CD4-positive, CD25-positive, alpha-beta regulatory T cell (primary cell): ENCODE data around the gene CDK16. TPM values are rescaled to one million over a fixed set of nuclear protein-coding genes. Genes with fewer than 3 reads are reported as not detected.

ENCODE experiments used
- ATAC-seq, 2 donors: fragments of 150-1000 bp; cut with Tn5 transposase; one replicate each; pipeline ENCODE4 v1.10.0; 2021; ENCODE audit warnings: low read depth in 2 of 2, moderate number of reproducible peaks in 2 of 2, moderate library complexity in 1 of 2
- DNase-seq, 3 donors: peaks; one replicate each; pipeline versions ENCODE4 v3.0.0 to v3.0.0-alpha.2; 2012 to 2022; ENCODE audit warnings: mixed read lengths in 1 of 3
- H3K27ac ChIP-seq: one replicate; pipeline ENCODE4 v1.7.0; 2013; ENCODE audit warnings: mild to moderate bottlenecking, low read length; ENCODE audit not compliant: insufficient read depth, poor library complexity, severe bottlenecking
- H3K27me3 ChIP-seq: one replicate; pipeline ENCODE4 v1.7.0; 2013; ENCODE audit warnings: low read length; ENCODE audit not compliant: control insufficient read depth, insufficient read depth
- H3K36me3 ChIP-seq: one replicate; pipeline ENCODE4 v1.7.0; 2013; ENCODE audit warnings: mild to moderate bottlenecking, low read length, moderate library complexity; ENCODE audit not compliant: control insufficient read depth, insufficient read depth
- H3K4me1 ChIP-seq: 2 replicates; pipeline ENCODE4 v1.7.0; 2013; ENCODE audit warnings: mild to moderate bottlenecking, low read length; ENCODE audit not compliant: insufficient read depth, control insufficient read depth, poor library complexity, severe bottlenecking
- H3K4me3 ChIP-seq: one replicate; pipeline ENCODE4 v1.7.0; 2013; ENCODE audit warnings: low read depth, mild to moderate bottlenecking, low read length, moderate library complexity
- H3K9me3 ChIP-seq, 2 experiments: 1 replicate in 1 of 2; 2 replicates in 1 of 2; pipeline ENCODE4 v1.7.0; 2013; ENCODE audit warnings: low read length in 2 of 2, mild to moderate bottlenecking in 1 of 2, moderate library complexity in 1 of 2; ENCODE audit not compliant: control insufficient read depth in 2 of 2
- H3K27ac Mint-ChIP-seq, 3 donors: one replicate each; pipeline ENCODE4 v1.8.0; 2020 to 2022; ENCODE audit warnings: mild to moderate bottlenecking in 3 of 3, mixed read lengths in 3 of 3, moderate library complexity in 2 of 3
- H3K27me3 Mint-ChIP-seq: one replicate; pipeline ENCODE4 v1.8.0; 2022; ENCODE audit warnings: mild to moderate bottlenecking, mixed read lengths
- H3K36me3 Mint-ChIP-seq: one replicate; pipeline ENCODE4 v1.8.0; 2020; ENCODE audit warnings: mixed read lengths
- H3K4me1 Mint-ChIP-seq, 4 donors: one replicate each; pipeline ENCODE4 v1.8.0; 2020 to 2022; ENCODE audit warnings: mixed read lengths in 4 of 4, mild to moderate bottlenecking in 1 of 4
- H3K4me3 Mint-ChIP-seq, 4 donors: one replicate each; pipeline ENCODE4 v1.8.0; 2020 to 2022; ENCODE audit warnings: mild to moderate bottlenecking in 4 of 4, mixed read lengths in 4 of 4, moderate library complexity in 3 of 4
- H3K9me3 Mint-ChIP-seq, 7 donors: one replicate each; pipeline ENCODE4 v1.8.0; 2020 to 2022; ENCODE audit warnings: mixed read lengths in 7 of 7, mild to moderate bottlenecking in 3 of 7, moderate library complexity in 2 of 7
- polyA plus RNA-seq, 4 donors: library from polyadenylated mRNA; unstranded; fragments of 300-500 nt; fragmentation: Illumina TruSeq; gene quantifications; one replicate each; pipeline ENCODE4 v1.2.3, GENCODE V29; 2021
- total RNA-seq: library from RNA; stranded (reverse); gene quantifications from one replicate; pipeline ENCODE4 v1.2.3, GENCODE V29; 2022

Gene CDK16
- total and polyA plus RNA-seq, 5 donors from 2014 or later = 3.9 to 186 (median 8.7) TPM

DNA sequence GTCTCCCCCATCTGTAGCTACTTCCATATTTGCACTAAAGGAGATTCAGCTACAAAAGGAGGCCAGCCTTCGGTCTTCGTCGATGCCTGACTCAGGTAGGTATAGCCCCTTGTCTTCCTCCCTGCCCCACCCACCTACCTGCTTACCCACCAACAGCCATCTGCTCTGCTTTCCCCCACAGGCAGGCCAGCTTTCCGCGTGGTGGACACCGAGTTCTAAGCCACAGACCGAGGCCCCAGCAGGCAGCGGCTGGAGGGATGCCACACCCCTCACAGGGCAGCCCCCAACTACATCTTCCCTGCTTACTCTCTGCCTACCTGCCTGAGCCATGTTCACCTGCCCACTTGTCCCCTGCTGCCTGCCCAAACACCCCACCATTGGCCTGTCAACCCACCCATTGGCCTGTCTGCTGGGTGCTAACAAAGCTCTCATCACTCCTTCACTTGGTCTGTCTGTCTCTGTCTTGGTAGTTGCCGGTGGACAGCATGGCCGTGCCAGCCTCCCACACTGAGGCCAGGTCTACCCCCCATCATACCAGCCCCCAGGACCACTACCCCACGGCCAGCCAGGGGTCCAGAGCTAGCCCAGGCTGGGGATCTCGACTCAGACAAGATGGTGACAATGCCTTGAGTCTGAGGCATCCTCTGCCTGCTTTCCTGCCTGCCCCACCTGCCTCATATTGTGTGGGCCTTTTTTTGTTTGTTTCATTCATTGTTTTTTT is 10.2 kb downstream of the CDK16 start:
- Mint-ChIP-seq H3K27ac (peak overlapping the region in 1 of 3 donors; percentile 64), H3K9me3 (peaks cover 0 to 1% (median 0%) of the 10 kb centered on the region in 7 donors), H3K27me3 (no peaks in the 10 kb centered on the region), H3K4me3 (peak overlapping the region in 1 of 4 donors; percentile 51), H3K36me3 (peaks cover 54% of the 10 kb centered on the region), H3K4me1 (peaks cover 0 to 21% (median 3%) of the 10 kb centered on the region in 4 donors)
- no peak for DNase-seq
- Histone ChIP-seq H3K4me3 (no peak overlapping the region), H3K27ac (no peak overlapping the region), H3K9me3 (no peaks in the 10 kb centered on the region), H3K27me3 (no peaks in the 10 kb centered on the region), H3K4me1 (peaks cover 6% of the 10 kb centered on the region), H3K36me3 (peaks cover 35% of the 10 kb centered on the region)
- ATAC-seq = no peak

DNA sequence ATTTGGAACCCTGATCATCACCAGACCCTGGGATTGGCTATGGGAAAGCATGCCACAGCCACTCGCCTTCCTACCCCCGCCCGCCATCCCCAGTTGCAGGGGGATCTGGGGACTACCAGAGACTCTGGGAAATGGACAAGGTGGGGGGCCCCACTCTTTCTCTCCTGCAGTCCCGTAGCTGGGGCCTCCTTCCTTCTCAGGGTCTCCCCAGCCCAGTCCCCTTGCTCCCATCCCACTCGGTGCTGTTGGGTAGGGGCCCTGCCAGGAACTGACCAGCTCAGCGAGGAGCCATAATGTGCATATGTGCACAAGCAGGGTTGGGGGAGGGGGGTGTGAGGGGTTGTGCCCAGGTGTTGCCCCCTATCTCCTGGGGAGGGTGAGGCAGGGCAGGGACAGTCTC is 10.9 kb downstream of the CDK16 start:
- Mint-ChIP-seq H3K9me3 (peaks cover 0 to 1% (median 0%) of the 10 kb centered on the region in 7 donors), H3K27me3 (no peaks in the 10 kb centered on the region), H3K4me3 (no peak overlapping the region), H3K4me1 (peaks cover 0 to 23% (median 3%) of the 10 kb centered on the region in 4 donors), H3K36me3 (peaks cover 48% of the 10 kb centered on the region), H3K27ac (peak overlapping the region in 1 of 3 donors; percentile 87)
- Histone ChIP-seq H3K4me1 (peaks cover 11% of the 10 kb centered on the region), H3K36me3 (peaks cover 28% of the 10 kb centered on the region), H3K27me3 (no peaks in the 10 kb centered on the region), H3K27ac (no peak overlapping the region), H3K9me3 (no peaks in the 10 kb centered on the region), H3K4me3 (no peak overlapping the region)
- DNase-seq (no peak), ATAC-seq (no peak)

DNA sequence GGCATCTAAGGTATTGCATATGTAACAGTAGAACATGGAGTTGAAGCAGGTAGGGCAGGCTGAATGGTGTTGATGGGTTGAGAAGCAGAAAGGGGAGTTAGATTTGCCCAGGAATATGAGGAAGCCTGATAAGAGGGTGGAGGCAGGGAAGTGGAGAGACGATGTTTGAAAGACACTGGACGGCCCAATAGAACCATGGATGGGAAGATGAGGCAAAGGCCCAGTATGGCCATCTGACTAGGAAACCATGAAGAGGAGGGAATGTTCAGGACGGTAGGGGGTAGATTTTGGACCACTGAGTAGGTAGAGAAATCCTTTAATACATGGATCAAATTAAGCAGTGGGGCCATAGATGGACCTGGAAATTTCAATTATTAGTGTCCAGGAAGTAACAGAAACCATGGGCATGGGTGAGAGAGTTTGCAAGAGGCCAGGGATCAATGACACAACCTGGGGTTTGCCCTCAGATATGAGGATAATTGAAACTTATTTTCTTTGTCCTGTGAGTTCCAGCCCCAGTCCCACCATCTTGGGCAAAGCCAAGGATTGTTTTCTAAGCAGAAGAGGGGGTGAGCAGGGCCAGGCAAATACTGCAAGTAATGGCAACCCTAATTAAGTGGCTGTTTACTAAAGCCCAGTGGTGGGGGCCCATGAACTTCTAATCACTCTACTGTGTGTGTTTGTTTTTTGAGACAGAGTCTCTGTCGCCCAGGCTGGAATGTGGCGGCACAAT is 11.8 kb downstream of the CDK16 start:
- Histone ChIP-seq H3K27me3 (no peaks in the 10 kb centered on the region), H3K4me1 (peaks cover 19% of the 10 kb centered on the region), H3K4me3 (no peak overlapping the region), H3K36me3 (peaks cover 19% of the 10 kb centered on the region), H3K27ac (no peak overlapping the region), H3K9me3 (no peaks in the 10 kb centered on the region)
- Mint-ChIP-seq H3K4me3 (peak overlapping the region in 2 of 4 donors; percentile 29 to 61), H3K4me1 (peaks cover 0 to 28% (median 6%) of the 10 kb centered on the region in 4 donors), H3K9me3 (peaks cover 0 to 1% (median 0%) of the 10 kb centered on the region in 7 donors), H3K27me3 (no peaks in the 10 kb centered on the region), H3K27ac (peak overlapping the region in 2 of 3 donors; percentile 9 to 51), H3K36me3 (peaks cover 39% of the 10 kb centered on the region)
- no peak for ATAC-seq
- DNase-seq = no peak

DNA sequence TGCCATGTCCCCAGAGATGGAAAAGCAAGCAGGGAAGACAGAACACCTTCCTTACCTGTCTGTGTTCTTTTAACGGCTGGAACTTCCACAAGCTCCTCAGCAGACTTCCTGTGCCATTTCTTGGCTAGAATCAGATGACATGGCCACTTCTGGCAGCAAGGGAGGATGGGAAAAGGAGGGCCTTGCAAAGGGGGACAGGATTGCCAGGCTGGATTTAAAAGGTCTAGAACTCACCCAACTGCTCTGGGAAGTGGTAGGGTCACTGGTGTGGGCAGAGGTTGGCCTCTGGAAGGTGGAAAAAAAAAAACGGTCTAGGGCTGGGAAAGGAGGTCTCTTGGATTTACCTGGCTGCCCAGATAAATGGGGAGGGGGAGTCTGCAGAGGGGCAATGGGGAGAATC is 12.7 kb downstream of the CDK16 start:
- H3K4me3 ChIP-seq = no peak overlapping the region
- H3K27ac ChIP-seq = no peak overlapping the region
- peak overlapping the region in 3 of 4 donors; percentile 22 to 90 (median 24) for H3K4me3 Mint-ChIP-seq

DNA sequence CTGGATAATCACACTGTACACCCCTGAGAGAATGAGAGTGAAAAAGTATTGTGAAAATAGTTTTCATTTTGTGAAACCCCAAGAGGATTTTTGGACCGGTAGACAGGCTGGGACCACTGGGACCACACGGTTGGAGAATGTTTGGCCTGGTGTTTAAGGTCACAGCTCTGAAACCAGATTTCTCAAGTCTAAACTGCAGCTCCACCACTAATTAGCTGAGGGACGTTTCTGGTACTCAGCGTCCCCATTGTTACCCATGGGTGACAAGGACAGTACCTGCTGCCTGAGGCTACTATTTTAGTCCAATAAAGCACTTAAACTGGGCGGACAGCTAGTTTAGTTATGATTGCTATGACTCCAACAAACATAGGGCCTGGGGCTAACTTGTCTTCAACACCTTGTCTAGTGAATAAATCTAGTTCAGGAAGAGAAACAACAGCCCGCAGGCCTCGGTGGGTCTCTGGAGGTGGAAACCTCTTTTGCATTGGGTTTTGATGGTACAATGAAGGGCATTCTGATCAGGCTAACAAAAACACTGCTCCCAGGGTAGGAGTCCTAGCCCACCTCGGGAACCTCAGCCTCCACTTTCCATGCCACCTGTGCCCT is 13.8 kb downstream of the CDK16 start:
- no peaks in the 10 kb centered on the region for H3K27me3 Mint-ChIP-seq
- H3K4me3 Mint-ChIP-seq = peak overlapping the region; percentile 90 to 99 (median 96)
- peaks cover 19% of the 10 kb centered on the region for H3K4me1 ChIP-seq
- no peak for ATAC-seq
- no peaks in the 10 kb centered on the region for H3K9me3 ChIP-seq
- H3K36me3 ChIP-seq = peaks cover 4% of the 10 kb centered on the region
- H3K4me3 ChIP-seq = peak overlapping the region; percentile 52
- no peaks in the 10 kb centered on the region for H3K27me3 ChIP-seq
- peaks cover 0 to 1% (median 0%) of the 10 kb centered on the region in 7 donors for H3K9me3 Mint-ChIP-seq
- DNase-seq = no peak
- peak overlapping the region; percentile 98 for H3K27ac ChIP-seq
- peak overlapping the region; percentile 99 to 100 (median 100) for H3K27ac Mint-ChIP-seq
- H3K36me3 Mint-ChIP-seq = peaks cover 25% of the 10 kb centered on the region
- H3K4me1 Mint-ChIP-seq = peaks cover 0 to 46% (median 18%) of the 10 kb centered on the region in 4 donors

More for the DNA sequence above, 12.7 kb downstream of the CDK16 start:
- peaks cover 19% of the 10 kb centered on the region for H3K4me1 ChIP-seq
- Mint-ChIP-seq H3K27ac (peak overlapping the region; percentile 64 to 100 (median 99)), H3K9me3 (peaks cover 0 to 1% (median 0%) of the 10 kb centered on the region in 7 donors), H3K4me1 (peaks cover 0 to 37% (median 13%) of the 10 kb centered on the region in 4 donors), H3K36me3 (peaks cover 33% of the 10 kb centered on the region), H3K27me3 (no peaks in the 10 kb centered on the region)
- ATAC-seq (no peak), DNase-seq (no peak)
- H3K27me3 ChIP-seq = no peaks in the 10 kb centered on the region
- peaks cover 10% of the 10 kb centered on the region for H3K36me3 ChIP-seq
- no peaks in the 10 kb centered on the region for H3K9me3 ChIP-seq

DNA sequence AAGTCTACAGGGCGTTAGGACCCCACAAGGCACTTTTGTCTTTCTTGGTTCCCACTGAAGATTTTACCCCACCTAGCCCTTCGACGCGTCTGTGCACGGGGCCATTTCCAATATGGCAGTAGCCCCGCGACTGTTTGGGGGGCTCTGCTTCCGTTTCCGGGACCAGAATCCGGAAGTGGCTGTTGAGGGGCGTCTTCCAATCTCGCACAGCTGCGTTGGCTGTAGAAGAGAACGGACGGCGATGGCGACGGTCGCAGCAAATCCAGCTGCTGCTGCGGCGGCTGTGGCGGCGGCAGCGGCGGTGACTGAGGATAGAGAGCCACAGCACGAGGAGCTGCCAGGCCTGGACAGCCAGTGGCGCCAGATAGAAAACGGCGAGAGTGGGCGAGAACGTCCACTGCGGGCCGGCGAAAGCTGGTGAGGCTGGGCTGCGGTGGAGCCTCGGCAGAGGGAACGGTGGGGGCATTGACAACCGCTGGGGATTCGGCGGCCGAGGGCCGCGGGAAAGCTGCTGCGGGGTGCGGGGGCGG is 14.4 kb downstream of the CDK16 start, which contains the start of gene USP11:
Gene USP11, plus strand, starts transcription at position 207 of the 530 bp plus-strand sequence. Its CDS starts 35 bp downstream, at position 242.
- peaks cover 0 to 1% (median 0%) of the 10 kb centered on the region in 7 donors for H3K9me3 Mint-ChIP-seq
- Histone ChIP-seq H3K4me1 (peaks cover 19% of the 10 kb centered on the region), H3K4me3 (peak within 1 kb of the TSS; percentile 93), H3K36me3 (peaks cover 4% of the 10 kb centered on the region), H3K27me3 (no peaks in the 10 kb centered on the region), H3K9me3 (no peaks in the 10 kb centered on the region), H3K27ac (peak within 1 kb of the TSS; percentile 98)
- H3K27me3 Mint-ChIP-seq = no peaks in the 10 kb centered on the region
- DNase-seq = peak; percentile 40 to 66 (median 61)
- H3K4me3 Mint-ChIP-seq = peak within 1 kb of the TSS; percentile 90 to 99 (median 96)
- H3K4me1 Mint-ChIP-seq = peaks cover 0 to 47% (median 18%) of the 10 kb centered on the region in 4 donors
- peaks cover 22% of the 10 kb centered on the region for H3K36me3 Mint-ChIP-seq
- peak within 1 kb of the TSS; percentile 99 to 100 (median 100) for H3K27ac Mint-ChIP-seq
- ATAC-seq = peak; percentile 23 to 29
